A673 (cell line): Measurements from ENCODE around the gene CAND1. TPM values are rescaled to one million over a fixed set of nuclear protein-coding genes. Genes with fewer than 3 reads are reported as not detected.

Source experiments
- BruUV-seq: library from RNA; stranded (reverse); fragments of 400-500 nt; replicated peaks from 2 replicates; lab custom pipeline; 2021; lab: Mats Ljungman, UMichigan
- CTCF ChIA-PET: fragments of 300-600 bp; sonication (Branson Sonifier 250); formaldehyde crosslinking; loops from one replicate; lab custom pipeline; 2022; ENCODE audit warnings: antibody characterized with exemption; lab: Charles Lee
- POLR2A ChIA-PET: fragments of 300-600 bp; sonication (Branson Sonifier 250); formaldehyde crosslinking; loops from one replicate; lab custom pipeline; 2022; ENCODE audit warnings: antibody characterized with exemption; ENCODE audit not compliant: low non-redundant PET; lab: Charles Lee
- DNase-seq: peaks from one replicate; pipeline ENCODE4 v3.0.0-alpha.2; 2015; ENCODE audit warnings: low spot score
- H3K27ac ChIP-seq: fragments of 200-600 bp; sonication (generic); 2 replicates; pipeline ENCODE4 v1.5.1; 2016; ENCODE audit warnings: mixed run types, low read depth, mild to moderate bottlenecking, mixed read lengths, antibody characterized with exemption, low read length; ENCODE audit not compliant: poor library complexity, severe bottlenecking
- H3K27me3 ChIP-seq: fragments of 200-600 bp; sonication (generic); replicated peaks from 2 replicates; pipeline ENCODE4 v1.6.1; 2017; ENCODE audit warnings: mixed run types, low read depth, mild to moderate bottlenecking, mixed read lengths, antibody characterized with exemption, low read length; ENCODE audit not compliant: insufficient read depth, poor library complexity
- H3K36me3 ChIP-seq: fragments of 200-600 bp; sonication (generic); 2 replicates; pipeline ENCODE4 v1.6.1; 2016; ENCODE audit warnings: mixed run types, mild to moderate bottlenecking, mixed read lengths, antibody characterized with exemption, low read length; ENCODE audit not compliant: insufficient read depth, poor library complexity, severe bottlenecking
- H3K4me1 ChIP-seq: fragments of 200-600 bp; sonication (generic); 2 replicates; pipeline ENCODE4 v1.6.1; 2017; ENCODE audit warnings: mixed run types, mild to moderate bottlenecking, mixed read lengths, antibody characterized with exemption, low read length; ENCODE audit not compliant: insufficient read depth, poor library complexity, severe bottlenecking
- H3K4me3 ChIP-seq: fragments of 200-600 bp; sonication (generic); 2 replicates; pipeline ENCODE4 v1.5.1; 2016; ENCODE audit warnings: low read depth, mixed run types, mild to moderate bottlenecking, mixed read lengths, low read length; ENCODE audit not compliant: poor library complexity, severe bottlenecking
- H3K9me3 ChIP-seq: fragments of 200-600 bp; sonication (generic); 2 replicates; pipeline ENCODE4 v1.6.1; 2016; ENCODE audit warnings: mixed run types, low read depth, mild to moderate bottlenecking, mixed read lengths, antibody characterized with exemption, low read length; ENCODE audit not compliant: poor library complexity, severe bottlenecking
- EZH2 ChIP-seq: fragments of 200-600 bp; sonication (generic); IDR thresholded peaks from 2 replicates; pipeline ENCODE4 v1.6.1; 2017; ENCODE audit warnings: borderline replicate concordance, low read depth, mild to moderate bottlenecking, mixed read lengths, antibody characterized with exemption, low read length; ENCODE audit not compliant: poor library complexity, severe bottlenecking
- intact Hi-C: fragments of 100-400 bp; cut with micrococcal nuclease; formaldehyde crosslinking; loops from one replicate; pipeline ENCODE4 v1.10.0; 2022; ENCODE audit not compliant: unreplicated experiment
- total RNA-seq: library from RNA; stranded (reverse); gene quantifications from 2 replicates; pipeline ENCODE4 v1.2.3, GENCODE V29; 2021
- TF ChIP-seq, protein P1 (sequence below): fragments of 300-800, 200-600 bp; sonication (generic); conservative IDR thresholded peaks from 2 replicates; pipeline ENCODE4 v1.5.1; 2017; ENCODE audit warnings: low read depth, mild to moderate bottlenecking, antibody characterized with exemption, low read length, moderate library complexity, mixed read lengths

Gene CAND1
- total RNA-seq, 1 experiment from 2014 or later, result 195 TPM

- POLR2A ChIA-PET, result interaction anchor here (0.6 kb wide), 1 partner anchor 28 kb away, joined by 4 read pairs; no protein-coding TSS in a partner anchor
- Histone ChIP-seq H3K27me3 (no peaks in the 10 kb centered on the region), H3K36me3 (peaks cover 53% of the 10 kb centered on the region), H3K4me1 (no peaks in the 10 kb centered on the region), H3K4me3 (no peak overlapping the region), H3K27ac (no peak overlapping the region), H3K9me3 (no peaks in the 10 kb centered on the region)
- intact Hi-C loops, result no loop called here
- CTCF ChIA-PET, result no interaction called here
- TF ChIP-seq, protein P1, sequence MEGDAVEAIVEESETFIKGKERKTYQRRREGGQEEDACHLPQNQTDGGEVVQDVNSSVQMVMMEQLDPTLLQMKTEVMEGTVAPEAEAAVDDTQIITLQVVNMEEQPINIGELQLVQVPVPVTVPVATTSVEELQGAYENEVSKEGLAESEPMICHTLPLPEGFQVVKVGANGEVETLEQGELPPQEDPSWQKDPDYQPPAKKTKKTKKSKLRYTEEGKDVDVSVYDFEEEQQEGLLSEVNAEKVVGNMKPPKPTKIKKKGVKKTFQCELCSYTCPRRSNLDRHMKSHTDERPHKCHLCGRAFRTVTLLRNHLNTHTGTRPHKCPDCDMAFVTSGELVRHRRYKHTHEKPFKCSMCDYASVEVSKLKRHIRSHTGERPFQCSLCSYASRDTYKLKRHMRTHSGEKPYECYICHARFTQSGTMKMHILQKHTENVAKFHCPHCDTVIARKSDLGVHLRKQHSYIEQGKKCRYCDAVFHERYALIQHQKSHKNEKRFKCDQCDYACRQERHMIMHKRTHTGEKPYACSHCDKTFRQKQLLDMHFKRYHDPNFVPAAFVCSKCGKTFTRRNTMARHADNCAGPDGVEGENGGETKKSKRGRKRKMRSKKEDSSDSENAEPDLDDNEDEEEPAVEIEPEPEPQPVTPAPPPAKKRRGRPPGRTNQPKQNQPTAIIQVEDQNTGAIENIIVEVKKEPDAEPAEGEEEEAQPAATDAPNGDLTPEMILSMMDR, result no peak
- TF ChIP-seq EZH2, result no peak
- no peak for DNase-seq
- BruUV-seq, result no TSS peak
Observed at GRCh38 chr12:67315661-67316060, 46.5 kb downstream of the CAND1 start.

GRCh38 chr12:67318786-67319185 is 49.6 kb downstream of the CAND1 start:
- BruUV-seq, result no TSS peak

GRCh38 chr12:67319936-67320335 is 50.8 kb downstream of the CAND1 start:
- H3K4me1 ChIP-seq, result no peaks in the 10 kb centered on the region
- no peak for DNase-seq
- intact Hi-C loops, result no loop called here
- POLR2A ChIA-PET, result no interaction called here
- no peak overlapping the region for H3K4me3 ChIP-seq
- peaks cover 22% of the 10 kb centered on the region for H3K36me3 ChIP-seq
- TF ChIP-seq EZH2, result no peak
- TF ChIP-seq, protein P1, result no peak
- CTCF ChIA-PET, result no interaction called here
- BruUV-seq, result no TSS peak
- no peak overlapping the region for H3K27ac ChIP-seq
- H3K27me3 ChIP-seq, result no peaks in the 10 kb centered on the region
- no peaks in the 10 kb centered on the region for H3K9me3 ChIP-seq

More at GRCh38 chr12:67318786-67319185, 49.6 kb downstream of the CAND1 start:
- ChIA-PET POLR2A (no interaction called here), CTCF (no interaction called here)
- no peaks in the 10 kb centered on the region for H3K9me3 ChIP-seq
- no peak overlapping the region for H3K4me3 ChIP-seq
- H3K27ac ChIP-seq, result no peak overlapping the region
- no peak for DNase-seq
- intact Hi-C loops, result no loop called here
- H3K4me1 ChIP-seq, result no peaks in the 10 kb centered on the region
- H3K36me3 ChIP-seq, result peaks cover 29% of the 10 kb centered on the region
- TF ChIP-seq EZH2, result no peak
- TF ChIP-seq, protein P1, result no peak
- H3K27me3 ChIP-seq, result no peaks in the 10 kb centered on the region
